Psoas muscle (tissue), 8 donors: Measurements from ENCODE around the gene RGS1. TPM values are rescaled to one million over a fixed set of nuclear protein-coding genes. Genes with fewer than 3 reads are reported as not detected.

Experiments
- ATAC-seq, 4 donors: fragments of 200-7000 bp; cut with Tn5 transposase; one replicate each; pipeline ENCODE4 v1.9.1; 2020; ENCODE audit warnings: moderate library complexity in 3 of 4, mild to moderate bottlenecking in 2 of 4
- DNase-seq, 2 donors: peaks; one replicate each; pipeline ENCODE4 v3.0.0-alpha.2; 2020
- H3K27ac ChIP-seq: fragments of 200-600 bp; one replicate; pipeline ENCODE4 v1.8.0; 2022
- H3K27me3 ChIP-seq, 3 donors: fragments of 200-600 bp in 1 of 3; one replicate each; pipeline versions ENCODE4 v1.6.1 to v1.8.0; 2013 to 2022; ENCODE audit warnings: low read length in 2 of 3, mild to moderate bottlenecking in 2 of 3, moderate library complexity in 1 of 3; ENCODE audit not compliant: insufficient read depth in 3 of 3
- H3K36me3 ChIP-seq, 2 donors: fragments of 200-600 bp in 1 of 2; one replicate each; pipeline versions ENCODE4 v1.6.1 to v1.8.0; 2013 to 2022; ENCODE audit warnings: low read depth in 1 of 2, mild to moderate bottlenecking in 1 of 2, moderate library complexity in 1 of 2; ENCODE audit not compliant: insufficient read depth in 1 of 2
- H3K4me1 ChIP-seq: fragments of 200-600 bp; one replicate; pipeline ENCODE4 v1.8.0; 2022
- H3K4me3 ChIP-seq: fragments of 200-600 bp; one replicate; pipeline ENCODE4 v1.8.0; 2022; ENCODE audit warnings: mild to moderate bottlenecking
- H3K9me3 ChIP-seq: fragments of 200-600 bp; one replicate; pipeline ENCODE4 v1.8.0; 2022
- CTCF ChIP-seq: fragments of 200-600 bp; IDR thresholded peaks from one replicate; pipeline ENCODE4 v1.8.0; 2022; ENCODE audit warnings: antibody characterized with exemption
- WGBS, 3 donors: extraction: QIAGEN DNeasy Blood & Tissue Kit; methylation state at CpG; one replicate each; pipeline versions ENCODE4 v1.1.6 to v1.1.7; 2013; 5-methylcytosine and 5-hydroxymethylcytosine counted together
- intact Hi-C, 2 donors: fragments of 100-400 bp; cut with DNase I; formaldehyde crosslinking; loops; one replicate each; pipeline versions ENCODE4 v1.11.0 to v1.14.2; 2022
- polyA plus RNA-seq, 3 donors: library from polyadenylated mRNA; stranded (reverse); fragments of 200-250 nt; gene quantifications; one replicate each; pipeline ENCODE4 v1.2.3, GENCODE V29; 2013
- total RNA-seq, 4 donors: library from RNA; stranded (reverse); fragmentation: NEBNext Ultra II Directional in 2 of 4; extraction: Animal tissue kit (Norgen Biotek cat#: 25700) in 2 of 4; gene quantifications; one replicate each; pipeline versions ENCODE4 v1.2.1 to v1.2.4, GENCODE V29; 2021 to 2023
- donor health status: healthy with polysubstance abuse.
- donor health status: DM: no; HTN: no; CAD: no; lungs with moderate emphysema.
- donor health status: Bipolar disorder and iron deficiency.
- donor health status: healthy.
- donor health status: DM: yes; HTN: yes; CAD: no.
- donor health status: DM: no; HTN: no; CAD: no.
- donor health status: DM: no; HTN: no; CAD: no.
- donor health status: DM: yes; HTN: yes; CAD: no.

RGS1 gene
- total and polyA plus RNA-seq, 7 donors, result 0.06 to 1.7 (median 1.3) TPM

- no peaks in the 10 kb centered on the region for H3K27me3 ChIP-seq
- intact Hi-C loops, result no loop called here
- 93% methylated on average over 1 of the region's 1 CpG for WGBS, 3 donors
Observed at GRCh38 chr1:192565946-192566345, 9.6 kb upstream of the RGS1 start.

GRCh38 chr1:192566657-192567056 lies 8.9 kb upstream of the RGS1 start:
- Histone ChIP-seq H3K4me1 (no peaks in the 10 kb centered on the region), H3K36me3 (no peaks in the 10 kb centered on the region), H3K4me3 (no peak overlapping the region), H3K27me3 (no peaks in the 10 kb centered on the region), H3K27ac (no peak overlapping the region), H3K9me3 (no peaks in the 10 kb centered on the region)
- intact Hi-C loops, result no loop called here
- DNase-seq (no peak), ATAC-seq (no peak)
- 71 to 84% (median 77%) methylated on average over 3 of the region's 3 CpGs for WGBS, 3 donors
- no peak for TF ChIP-seq CTCF

More at GRCh38 chr1:192565946-192566345, 9.6 kb upstream of the RGS1 start:
- no peak overlapping the region for H3K4me3 ChIP-seq
- ATAC-seq (no peak), DNase-seq (no peak)
- H3K36me3 ChIP-seq, result no peaks in the 10 kb centered on the region
- no peaks in the 10 kb centered on the region for H3K4me1 ChIP-seq
- no peak overlapping the region for H3K27ac ChIP-seq
- H3K9me3 ChIP-seq, result no peaks in the 10 kb centered on the region
- TF ChIP-seq CTCF, result no peak

DNA sequence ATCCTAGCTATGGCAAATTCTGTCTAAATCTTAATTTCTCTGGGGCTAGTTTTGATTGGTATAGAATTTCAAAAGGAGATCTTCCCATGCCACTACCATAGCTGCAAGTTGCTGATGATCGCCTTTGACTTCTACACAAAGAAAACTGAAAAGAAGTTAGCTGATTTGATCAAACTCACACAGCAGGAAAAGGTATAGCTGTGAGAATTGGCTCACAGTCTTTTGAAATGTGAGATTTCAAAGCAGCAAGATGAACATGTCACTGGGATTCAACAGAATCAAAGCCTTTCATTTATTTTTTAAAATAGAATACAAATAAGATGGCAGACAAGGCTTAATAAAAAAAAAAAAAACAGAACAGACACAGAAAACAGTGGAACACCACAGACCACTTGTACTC lies 7.5 kb upstream of the RGS1 start:
- TF ChIP-seq CTCF, result no peak
- intact Hi-C loops, result no loop called here
- H3K4me3 ChIP-seq, result no peak overlapping the region
- H3K27ac ChIP-seq, result no peak overlapping the region
- no peaks in the 10 kb centered on the region for H3K27me3 ChIP-seq
- ATAC-seq (no peak), DNase-seq (no peak)
- WGBS, 3 donors, result 93 to 95% (median 94%) methylated on average over 1 of the region's 1 CpG
- H3K4me1 ChIP-seq, result no peaks in the 10 kb centered on the region
- H3K9me3 ChIP-seq, result no peaks in the 10 kb centered on the region
- H3K36me3 ChIP-seq, result no peaks in the 10 kb centered on the region

DNA sequence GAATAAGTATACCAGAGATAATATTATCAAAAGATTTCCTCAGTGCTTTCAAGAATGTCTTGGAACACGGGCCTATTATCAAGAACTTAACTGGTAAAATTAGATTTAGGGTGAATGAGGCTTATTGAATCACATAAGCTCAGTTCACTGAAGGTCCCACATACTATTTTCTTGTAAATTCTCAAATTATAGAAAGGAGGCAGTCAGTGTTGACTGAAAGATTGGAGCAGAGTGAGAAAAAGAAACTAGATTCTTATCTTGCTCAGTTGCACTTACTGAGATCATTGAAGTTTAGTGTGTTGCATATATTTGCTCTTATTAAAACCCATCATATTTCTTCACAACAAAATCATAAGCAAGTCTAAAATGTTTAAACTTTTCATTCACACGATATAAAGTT lies 3.9 kb upstream of the RGS1 start:
- no peaks in the 10 kb centered on the region for H3K4me1 ChIP-seq
- intact Hi-C loops, result loop anchor here in 1 of 2 donors (10.0 kb wide), 1 partner anchor 1037 kb away; no protein-coding TSS in a partner anchor
- no peak for ATAC-seq
- DNase-seq, result no peak
- no peaks in the 10 kb centered on the region for H3K36me3 ChIP-seq
- H3K9me3 ChIP-seq, result no peaks in the 10 kb centered on the region
- H3K27me3 ChIP-seq, result no peaks in the 10 kb centered on the region
- no peak overlapping the region for H3K27ac ChIP-seq
- H3K4me3 ChIP-seq, result no peak overlapping the region
- WGBS, 3 donors, result 88 to 92% (median 89%) methylated on average over 2 of the region's 2 CpGs
- TF ChIP-seq CTCF, result no peak

DNA sequence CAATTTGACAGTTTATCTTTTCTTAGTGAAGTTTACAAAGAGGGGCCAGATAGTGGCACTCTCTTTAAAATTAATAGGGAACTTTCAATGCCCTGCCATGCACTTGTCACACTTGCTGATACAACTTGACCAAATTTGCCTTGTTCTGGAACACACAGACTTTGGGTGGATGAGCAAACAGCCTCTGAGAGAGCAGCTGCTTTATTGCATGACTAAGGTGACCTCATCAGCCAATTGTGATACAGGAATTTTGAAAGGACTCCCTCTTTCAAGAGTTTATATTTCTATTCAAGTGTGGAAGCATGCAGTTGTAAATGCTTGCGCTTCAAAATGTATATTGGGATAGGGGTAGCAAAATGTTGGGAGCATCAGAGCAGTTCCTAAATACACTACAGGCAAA lies 2.1 kb upstream of the RGS1 start:
- H3K4me3 ChIP-seq, result no peak overlapping the region
- no peaks in the 10 kb centered on the region for H3K36me3 ChIP-seq
- TF ChIP-seq CTCF, result no peak
- DNase-seq (no peak), ATAC-seq (no peak)
- intact Hi-C loops, result loop anchor here in 1 of 2 donors (10.0 kb wide), 1 partner anchor 1039 kb away; no protein-coding TSS in a partner anchor
- 53 to 91% (median 79%) methylated on average over 1 of the region's 1 CpG for WGBS, 3 donors
- no peaks in the 10 kb centered on the region for H3K4me1 ChIP-seq
- H3K9me3 ChIP-seq, result no peaks in the 10 kb centered on the region
- H3K27ac ChIP-seq, result no peak overlapping the region
- H3K27me3 ChIP-seq, result no peaks in the 10 kb centered on the region
